HepG2 (cell line): ENCODE results near the gene TANGO6. TPM values are rescaled to one million over a fixed set of nuclear protein-coding genes. Genes with fewer than 3 reads are reported as not detected.

ENCODE experiments used
- HNRNPH1 ChIP-seq: fragments of 200-400 bp; formaldehyde crosslinking; optimal IDR thresholded peaks from 2 replicates; pipeline ENCODE3; 2017; ENCODE audit warnings: mild to moderate bottlenecking, low read depth, low read length
- HNRNPUL1 ChIP-seq: fragments of 200-400 bp; formaldehyde crosslinking; IDR thresholded peaks from 2 replicates; pipeline ENCODE4 v1.6.1; 2017; ENCODE audit warnings: low read depth, mild to moderate bottlenecking, low read length, moderate library complexity
- ONECUT2 ChIP-seq: sonication (generic); formaldehyde crosslinking; IDR thresholded peaks from 2 replicates; pipeline ENCODE4 v1.4.0; 2020; ENCODE audit warnings: missing genetic modification reagents
- POLR2G ChIP-seq: fragments of 200-400 bp; formaldehyde crosslinking; IDR thresholded peaks from 2 replicates; pipeline ENCODE4 v1.6.1; 2018; ENCODE audit warnings: mild to moderate bottlenecking, low read depth, low read length, moderate library complexity
- TCF12 ChIP-seq, 2 experiments: fragments of 450-650 bp in 1 of 2; sonication (generic) in 1 of 2; formaldehyde crosslinking in 1 of 2; IDR thresholded peaks; 2 replicates each; pipeline versions ENCODE4 v1.6.1 to v1.8.0; 2017 to 2022; ENCODE audit warnings: antibody characterized with exemption in 1 of 2, mild to moderate bottlenecking in 1 of 2, missing genetic modification reagents in 1 of 2, moderate library complexity in 1 of 2
- THYN1 ChIP-seq: sonication (generic); formaldehyde crosslinking; IDR thresholded peaks from 2 replicates; pipeline ENCODE4 v1.8.1; 2023; ENCODE audit warnings: low read depth, mild to moderate bottlenecking, moderate library complexity, missing genetic modification reagents, borderline replicate concordance
- ZFP41 ChIP-seq: sonication (generic); formaldehyde crosslinking; IDR thresholded peaks from 2 replicates; pipeline ENCODE4 v1.4.0; 2020; ENCODE audit warnings: mild to moderate bottlenecking, missing genetic modification reagents, borderline replicate concordance
- ZFP82 ChIP-seq: sonication (generic); formaldehyde crosslinking; IDR thresholded peaks from 2 replicates; pipeline ENCODE4 v1.5.1; 2020; ENCODE audit warnings: mild to moderate bottlenecking, missing genetic modification reagents, borderline replicate concordance
- ZNF329 ChIP-seq: sonication (generic); formaldehyde crosslinking; IDR thresholded peaks from 2 replicates; pipeline ENCODE4 v1.9.0; 2021; ENCODE audit warnings: low read depth, mild to moderate bottlenecking, missing genetic modification reagents
- ZNF777 ChIP-seq: sonication (generic); formaldehyde crosslinking; IDR thresholded peaks from 2 replicates; pipeline ENCODE4 v1.4.0; 2020; ENCODE audit warnings: missing genetic modification reagents
- polyA plus RNA-seq, 8 experiments: library from polyadenylated mRNA; depleted of rRNA in 3 of 8; stranded (reverse) in 7 of 8; unstranded in 1 of 8; fragments of >200 nt; fragmentation: Illumina TruSeq in 4 of 8; extraction: Trizol in 4 of 8; gene quantifications; 2 replicates each; pipeline versions ENCODE4 v1.2.1 to v1.2.3, GENCODE V29; 2011 to 2016; ENCODE audit warnings: low read depth in 4 of 8, missing spikeins in 1 of 8, mixed read lengths in 1 of 8; ENCODE audit not compliant: insufficient read depth in 1 of 8
- total RNA-seq, 5 experiments: library from RNA; depleted of rRNA; stranded (reverse); fragments of >200 nt; fragmentation: Illumina TruSeq; extraction: Trizol; gene quantifications; 2 replicates each; pipeline ENCODE4 v1.2.3, GENCODE V29; 2016; ENCODE audit warnings: low read depth in 1 of 5
- TF ChIP-seq, protein P1 (sequence below): sonication (generic); formaldehyde crosslinking; IDR thresholded peaks from 2 replicates; pipeline ENCODE4 v1.4.0; 2020; ENCODE audit warnings: missing genetic modification reagents
- TF ChIP-seq, protein P2 (sequence below): sonication (generic); formaldehyde crosslinking; IDR thresholded peaks from 2 replicates; pipeline ENCODE4 v1.4.0; 2020; ENCODE audit warnings: missing genetic modification reagents
- TF ChIP-seq, protein P3 (sequence below): sonication (generic); formaldehyde crosslinking; IDR thresholded peaks from 2 replicates; pipeline ENCODE4 v1.8.1; 2023; ENCODE audit warnings: missing genetic modification reagents, mild to moderate bottlenecking, borderline replicate concordance
- TF ChIP-seq, protein P4 (sequence below): sonication (generic); formaldehyde crosslinking; IDR thresholded peaks from 2 replicates; pipeline ENCODE4 v1.9.0; 2022; ENCODE audit warnings: low read depth, missing genetic modification reagents
- TF ChIP-seq, protein P5 (sequence below): sonication (generic); formaldehyde crosslinking; IDR thresholded peaks from 2 replicates; pipeline ENCODE4 v1.5.0; 2020; ENCODE audit warnings: missing genetic modification reagents

Gene TANGO6
- total and polyA plus RNA-seq, 2 of the 13 experiments (the other 11 are each of a cell fraction or from before 2014, with no cell fraction given): 7.2 to 13.3 TPM

DNA sequence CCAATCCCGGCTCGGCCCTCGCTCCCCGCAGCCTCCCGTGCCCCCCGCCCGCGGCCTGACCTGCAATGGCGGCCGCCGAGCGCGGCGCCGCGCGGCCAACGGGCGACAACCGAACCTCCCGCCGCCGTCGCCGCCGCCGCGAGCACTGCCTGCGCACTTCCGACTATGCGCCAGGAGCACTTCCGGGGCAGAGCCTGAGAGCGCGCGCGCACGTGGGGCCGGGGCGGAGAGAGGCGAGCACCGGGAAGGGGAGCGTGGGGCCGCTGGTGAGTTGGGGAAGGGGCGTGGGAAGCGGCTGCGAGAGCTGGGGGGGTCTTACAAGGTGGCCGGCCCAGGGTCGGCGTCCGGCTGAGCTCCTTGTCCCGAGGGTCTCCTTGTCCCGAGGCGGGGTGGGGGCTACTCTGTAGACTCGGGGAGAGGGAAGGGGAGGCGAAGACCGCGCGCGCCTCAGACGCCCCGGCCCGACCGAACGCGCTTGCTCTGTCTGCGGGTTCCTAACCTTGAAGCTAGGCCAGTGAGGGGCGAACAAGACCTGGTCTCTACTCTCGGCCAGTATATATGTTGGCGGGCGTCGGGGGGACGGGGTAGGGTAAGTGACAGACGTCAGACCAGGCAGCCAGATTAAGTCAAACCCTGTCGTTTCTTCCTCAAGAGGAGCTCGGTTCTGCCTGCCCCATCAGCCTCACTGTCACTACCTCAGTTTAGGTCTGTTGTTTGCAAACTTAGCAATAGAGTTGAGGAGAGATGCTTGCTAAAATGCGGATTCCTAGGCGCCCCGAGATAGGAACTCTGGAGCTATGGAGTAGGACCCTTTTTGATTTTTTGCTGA lies 289.3 kb downstream of the TANGO6 start, which contains the start of the genes CHTF8 and UTP4 (continued):
- TF ChIP-seq, protein P1, sequence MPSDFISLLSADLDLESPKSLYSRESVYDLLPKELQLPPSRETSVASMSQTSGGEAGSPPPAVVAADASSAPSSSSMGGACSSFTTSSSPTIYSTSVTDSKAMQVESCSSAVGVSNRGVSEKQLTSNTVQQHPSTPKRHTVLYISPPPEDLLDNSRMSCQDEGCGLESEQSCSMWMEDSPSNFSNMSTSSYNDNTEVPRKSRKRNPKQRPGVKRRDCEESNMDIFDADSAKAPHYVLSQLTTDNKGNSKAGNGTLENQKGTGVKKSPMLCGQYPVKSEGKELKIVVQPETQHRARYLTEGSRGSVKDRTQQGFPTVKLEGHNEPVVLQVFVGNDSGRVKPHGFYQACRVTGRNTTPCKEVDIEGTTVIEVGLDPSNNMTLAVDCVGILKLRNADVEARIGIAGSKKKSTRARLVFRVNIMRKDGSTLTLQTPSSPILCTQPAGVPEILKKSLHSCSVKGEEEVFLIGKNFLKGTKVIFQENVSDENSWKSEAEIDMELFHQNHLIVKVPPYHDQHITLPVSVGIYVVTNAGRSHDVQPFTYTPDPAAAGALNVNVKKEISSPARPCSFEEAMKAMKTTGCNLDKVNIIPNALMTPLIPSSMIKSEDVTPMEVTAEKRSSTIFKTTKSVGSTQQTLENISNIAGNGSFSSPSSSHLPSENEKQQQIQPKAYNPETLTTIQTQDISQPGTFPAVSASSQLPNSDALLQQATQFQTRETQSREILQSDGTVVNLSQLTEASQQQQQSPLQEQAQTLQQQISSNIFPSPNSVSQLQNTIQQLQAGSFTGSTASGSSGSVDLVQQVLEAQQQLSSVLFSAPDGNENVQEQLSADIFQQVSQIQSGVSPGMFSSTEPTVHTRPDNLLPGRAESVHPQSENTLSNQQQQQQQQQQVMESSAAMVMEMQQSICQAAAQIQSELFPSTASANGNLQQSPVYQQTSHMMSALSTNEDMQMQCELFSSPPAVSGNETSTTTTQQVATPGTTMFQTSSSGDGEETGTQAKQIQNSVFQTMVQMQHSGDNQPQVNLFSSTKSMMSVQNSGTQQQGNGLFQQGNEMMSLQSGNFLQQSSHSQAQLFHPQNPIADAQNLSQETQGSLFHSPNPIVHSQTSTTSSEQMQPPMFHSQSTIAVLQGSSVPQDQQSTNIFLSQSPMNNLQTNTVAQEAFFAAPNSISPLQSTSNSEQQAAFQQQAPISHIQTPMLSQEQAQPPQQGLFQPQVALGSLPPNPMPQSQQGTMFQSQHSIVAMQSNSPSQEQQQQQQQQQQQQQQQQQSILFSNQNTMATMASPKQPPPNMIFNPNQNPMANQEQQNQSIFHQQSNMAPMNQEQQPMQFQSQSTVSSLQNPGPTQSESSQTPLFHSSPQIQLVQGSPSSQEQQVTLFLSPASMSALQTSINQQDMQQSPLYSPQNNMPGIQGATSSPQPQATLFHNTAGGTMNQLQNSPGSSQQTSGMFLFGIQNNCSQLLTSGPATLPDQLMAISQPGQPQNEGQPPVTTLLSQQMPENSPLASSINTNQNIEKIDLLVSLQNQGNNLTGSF (CRISPR knock-in tag): 0 out of 2 replicates have a peak, but pooled peaks have one; percentile 14
- TF ChIP-seq TCF12 (IDR thresholded peaks at IDR 0.05) (no peak), TCF12 (CRISPR knock-in tag; IDR thresholded peaks at IDR 0.05) (peak; percentile 48; the same call in 1 of the 2 replicates), ZNF329 (CRISPR knock-in tag) (0 out of 2 replicates have a peak, but pooled peaks have one; percentile 51), POLR2G (peak; percentile 97), HNRNPUL1 (no peak), HNRNPH1 (no peak), ZFP41 (no peak), ONECUT2 (CRISPR knock-in tag) (0 out of 2 replicates have a peak, but pooled peaks have one; percentile 6), ZNF777 (CRISPR knock-in tag) (no peak), ZFP82 (CRISPR knock-in tag) (peak; percentile 47; the same call in 1 of the 2 replicates), THYN1 (CRISPR knock-in tag) (no peak)
- TF ChIP-seq, protein P2, sequence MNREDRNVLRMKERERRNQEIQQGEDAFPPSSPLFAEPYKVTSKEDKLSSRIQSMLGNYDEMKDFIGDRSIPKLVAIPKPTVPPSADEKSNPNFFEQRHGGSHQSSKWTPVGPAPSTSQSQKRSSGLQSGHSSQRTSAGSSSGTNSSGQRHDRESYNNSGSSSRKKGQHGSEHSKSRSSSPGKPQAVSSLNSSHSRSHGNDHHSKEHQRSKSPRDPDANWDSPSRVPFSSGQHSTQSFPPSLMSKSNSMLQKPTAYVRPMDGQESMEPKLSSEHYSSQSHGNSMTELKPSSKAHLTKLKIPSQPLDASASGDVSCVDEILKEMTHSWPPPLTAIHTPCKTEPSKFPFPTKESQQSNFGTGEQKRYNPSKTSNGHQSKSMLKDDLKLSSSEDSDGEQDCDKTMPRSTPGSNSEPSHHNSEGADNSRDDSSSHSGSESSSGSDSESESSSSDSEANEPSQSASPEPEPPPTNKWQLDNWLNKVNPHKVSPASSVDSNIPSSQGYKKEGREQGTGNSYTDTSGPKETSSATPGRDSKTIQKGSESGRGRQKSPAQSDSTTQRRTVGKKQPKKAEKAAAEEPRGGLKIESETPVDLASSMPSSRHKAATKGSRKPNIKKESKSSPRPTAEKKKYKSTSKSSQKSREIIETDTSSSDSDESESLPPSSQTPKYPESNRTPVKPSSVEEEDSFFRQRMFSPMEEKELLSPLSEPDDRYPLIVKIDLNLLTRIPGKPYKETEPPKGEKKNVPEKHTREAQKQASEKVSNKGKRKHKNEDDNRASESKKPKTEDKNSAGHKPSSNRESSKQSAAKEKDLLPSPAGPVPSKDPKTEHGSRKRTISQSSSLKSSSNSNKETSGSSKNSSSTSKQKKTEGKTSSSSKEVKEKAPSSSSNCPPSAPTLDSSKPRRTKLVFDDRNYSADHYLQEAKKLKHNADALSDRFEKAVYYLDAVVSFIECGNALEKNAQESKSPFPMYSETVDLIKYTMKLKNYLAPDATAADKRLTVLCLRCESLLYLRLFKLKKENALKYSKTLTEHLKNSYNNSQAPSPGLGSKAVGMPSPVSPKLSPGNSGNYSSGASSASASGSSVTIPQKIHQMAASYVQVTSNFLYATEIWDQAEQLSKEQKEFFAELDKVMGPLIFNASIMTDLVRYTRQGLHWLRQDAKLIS (CRISPR knock-in tag): no peak
- TF ChIP-seq, protein P3, sequence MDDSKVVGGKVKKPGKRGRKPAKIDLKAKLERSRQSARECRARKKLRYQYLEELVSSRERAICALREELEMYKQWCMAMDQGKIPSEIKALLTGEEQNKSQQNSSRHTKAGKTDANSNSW: peak; percentile 98; the same call in 1 of the 2 replicates
- TF ChIP-seq, protein P4, sequence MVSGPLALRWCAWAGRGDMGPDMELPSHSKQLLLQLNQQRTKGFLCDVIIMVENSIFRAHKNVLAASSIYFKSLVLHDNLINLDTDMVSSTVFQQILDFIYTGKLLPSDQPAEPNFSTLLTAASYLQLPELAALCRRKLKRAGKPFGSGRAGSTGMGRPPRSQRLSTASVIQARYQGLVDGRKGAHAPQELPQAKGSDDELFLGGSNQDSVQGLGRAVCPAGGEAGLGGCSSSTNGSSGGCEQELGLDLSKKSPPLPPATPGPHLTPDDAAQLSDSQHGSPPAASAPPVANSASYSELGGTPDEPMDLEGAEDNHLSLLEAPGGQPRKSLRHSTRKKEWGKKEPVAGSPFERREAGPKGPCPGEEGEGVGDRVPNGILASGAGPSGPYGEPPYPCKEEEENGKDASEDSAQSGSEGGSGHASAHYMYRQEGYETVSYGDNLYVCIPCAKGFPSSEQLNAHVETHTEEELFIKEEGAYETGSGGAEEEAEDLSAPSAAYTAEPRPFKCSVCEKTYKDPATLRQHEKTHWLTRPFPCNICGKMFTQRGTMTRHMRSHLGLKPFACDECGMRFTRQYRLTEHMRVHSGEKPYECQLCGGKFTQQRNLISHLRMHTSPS (CRISPR knock-in tag): 0 out of 2 replicates have a peak, but pooled peaks have one; percentile 58
- TF ChIP-seq, protein P5, sequence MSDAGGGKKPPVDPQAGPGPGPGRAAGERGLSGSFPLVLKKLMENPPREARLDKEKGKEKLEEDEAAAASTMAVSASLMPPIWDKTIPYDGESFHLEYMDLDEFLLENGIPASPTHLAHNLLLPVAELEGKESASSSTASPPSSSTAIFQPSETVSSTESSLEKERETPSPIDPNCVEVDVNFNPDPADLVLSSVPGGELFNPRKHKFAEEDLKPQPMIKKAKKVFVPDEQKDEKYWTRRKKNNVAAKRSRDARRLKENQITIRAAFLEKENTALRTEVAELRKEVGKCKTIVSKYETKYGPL (CRISPR knock-in tag): peak; percentile 77; the same call in 1 of the 2 replicates
